GM19351 (cell line): ENCODE results near the gene ANKRD49.
"Not testable (repeated sequence)": the region's sequence is repeated elsewhere in the genome, so short reads cannot be mapped to it uniquely, and the experiment has no call there.

Experiments used
- ATAC-seq: cut with Tn5 transposase; IDR thresholded peaks from one replicate; pipeline ENCODE4 v1.9.1; 2021; ENCODE audit warnings: mild to moderate bottlenecking, moderate library complexity; ENCODE audit not compliant: unreplicated experiment

ANKRD49 gene

DNA sequence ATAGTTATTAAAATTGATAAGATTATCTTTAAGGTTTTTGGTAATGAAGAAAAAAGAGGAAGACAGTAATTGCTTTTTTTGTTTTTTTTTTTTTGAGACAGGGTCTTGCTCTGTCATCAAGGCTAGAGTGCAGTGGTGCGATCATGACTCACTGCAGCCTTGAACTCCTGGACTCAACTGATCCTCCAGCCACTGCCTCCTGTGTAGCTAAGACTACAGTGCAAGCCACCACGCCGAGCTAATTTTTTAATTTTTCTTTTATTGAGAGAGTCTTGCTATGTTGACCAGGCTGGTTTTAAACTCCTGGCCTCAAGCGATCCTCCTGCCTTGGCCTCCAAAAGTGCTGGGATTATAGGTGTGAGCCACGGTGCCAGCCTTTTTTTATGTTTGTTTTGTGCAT is 12.7 kb downstream of the ANKRD49 start:
- ATAC-seq, result not testable (repeated sequence)

DNA sequence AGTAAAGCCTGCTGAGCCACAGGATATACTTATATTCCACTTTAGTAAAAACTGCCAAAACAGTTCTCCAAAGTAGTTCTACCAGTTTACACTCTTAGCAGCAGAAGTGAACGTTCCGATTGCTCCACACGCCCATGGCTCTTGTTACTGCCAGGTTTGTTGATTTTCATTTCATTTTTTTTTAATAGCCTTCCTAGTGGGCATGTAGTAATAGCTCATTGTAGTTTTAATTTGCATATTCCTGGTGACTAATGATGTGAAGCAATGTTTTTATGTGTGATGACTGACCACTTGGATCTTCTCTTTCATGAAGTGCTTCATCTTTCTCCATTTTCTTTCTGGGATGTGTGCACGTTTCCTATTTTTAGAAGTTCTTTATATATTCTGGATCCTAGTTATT is 13.7 kb downstream of the ANKRD49 start:
- no peak for ATAC-seq

DNA sequence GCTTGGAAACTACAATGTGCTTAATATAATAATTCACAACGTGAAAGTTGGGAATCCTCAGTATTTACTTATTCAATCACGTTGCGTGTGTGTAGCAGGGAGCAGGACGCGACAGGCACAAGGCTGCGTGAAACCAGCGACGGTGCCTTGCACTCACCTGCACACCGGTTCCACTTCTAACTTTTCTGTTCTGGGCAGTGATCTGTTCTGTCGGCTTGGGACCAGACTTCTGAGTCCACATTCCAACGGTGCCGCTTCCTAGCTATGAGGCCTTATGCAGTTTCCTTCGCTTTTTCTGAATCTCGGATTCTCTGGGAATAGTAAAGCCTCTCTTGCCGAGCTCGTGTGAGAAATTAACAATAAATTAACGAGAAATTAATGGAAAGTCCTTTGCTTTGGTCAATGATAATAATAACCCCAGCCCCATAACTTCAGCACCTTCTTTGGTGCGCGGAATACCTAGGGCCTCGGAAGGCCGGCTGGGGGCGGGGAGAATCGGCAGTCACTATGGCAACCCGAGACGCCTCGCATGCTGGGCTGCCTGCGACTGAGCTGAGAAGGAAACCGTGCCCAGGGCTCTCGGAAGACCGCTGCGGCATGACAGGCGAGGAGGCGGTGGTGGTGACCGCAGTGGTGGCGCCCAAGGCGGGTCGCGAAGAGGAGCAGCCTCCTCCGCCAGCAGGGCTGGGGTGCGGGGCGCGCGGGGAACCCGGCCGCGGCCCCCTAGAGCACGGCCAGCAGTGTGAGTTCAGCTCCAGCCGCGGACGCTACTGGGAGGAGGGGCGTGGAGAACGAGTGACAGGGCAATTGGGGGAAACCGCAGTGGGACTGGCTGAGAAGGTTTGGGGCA is 18.4 kb downstream of the ANKRD49 start, which contains the start of gene C11orf97:
Gene C11orf97, plus strand, starts transcription at position 530 of the 850 bp plus-strand sequence. Its CDS starts 68 bp downstream, at position 598.
- ATAC-seq, result peak; percentile 85

DNA sequence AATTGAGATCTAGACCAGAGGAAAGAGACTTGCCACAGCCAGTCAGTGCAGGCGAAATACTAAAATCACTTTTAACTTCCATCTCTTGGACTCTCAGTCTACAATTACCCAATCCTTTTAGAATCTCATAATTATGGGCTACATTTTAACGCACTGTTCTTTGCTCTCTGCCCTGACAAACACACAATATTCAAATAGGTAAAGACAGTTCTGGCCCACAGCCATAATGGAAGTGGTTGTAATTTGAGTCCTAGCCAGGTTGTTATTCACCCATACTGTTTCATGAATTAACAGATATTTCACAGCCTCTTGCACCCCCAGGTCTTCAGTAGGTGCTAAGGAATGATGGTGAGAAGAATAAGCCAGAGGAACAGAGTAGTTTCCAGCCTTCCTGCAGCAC is 19.3 kb downstream of the ANKRD49 start:
- ATAC-seq, result no peak

DNA sequence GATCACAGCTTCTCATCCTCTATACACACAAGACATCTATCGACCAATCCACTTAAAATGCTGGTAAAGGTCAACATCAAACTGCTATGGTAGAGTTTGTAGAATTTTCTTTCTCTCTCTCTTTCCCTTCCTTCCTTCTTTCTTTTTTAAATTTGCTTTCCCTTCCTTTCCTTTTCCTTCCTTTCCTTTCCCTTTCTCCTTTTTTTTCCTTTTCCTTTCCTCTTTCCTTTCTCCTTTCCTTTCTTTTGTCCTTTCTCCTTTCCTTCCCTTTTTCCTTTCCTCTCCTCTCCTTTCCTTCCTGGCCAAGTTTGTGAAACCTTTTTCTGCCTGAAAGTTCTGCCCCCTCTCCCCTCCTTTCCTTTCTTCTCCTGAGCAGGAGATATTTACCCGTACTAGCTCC is 21.6 kb downstream of the ANKRD49 start:
- ATAC-seq, result no peak

DNA sequence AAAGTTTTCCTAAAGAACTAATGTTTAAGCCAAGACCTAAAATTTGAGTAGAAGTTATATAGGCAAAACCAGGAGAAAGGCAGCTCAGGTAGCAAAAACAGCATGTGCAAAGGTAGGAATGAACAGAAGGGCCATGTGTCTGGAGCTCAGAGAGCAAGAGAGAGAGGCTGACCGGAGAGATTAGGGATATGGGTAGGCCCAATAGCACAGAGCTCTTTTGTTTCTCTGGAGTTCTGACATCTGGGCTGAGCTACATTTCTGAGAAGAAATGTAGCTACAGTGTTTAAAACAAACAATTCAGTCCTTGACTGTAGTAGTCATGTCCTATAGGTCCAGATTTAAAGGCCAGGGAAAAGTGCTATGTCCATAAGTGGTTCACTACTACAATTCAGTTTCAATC is 22.9 kb downstream of the ANKRD49 start:
- no peak for ATAC-seq

DNA sequence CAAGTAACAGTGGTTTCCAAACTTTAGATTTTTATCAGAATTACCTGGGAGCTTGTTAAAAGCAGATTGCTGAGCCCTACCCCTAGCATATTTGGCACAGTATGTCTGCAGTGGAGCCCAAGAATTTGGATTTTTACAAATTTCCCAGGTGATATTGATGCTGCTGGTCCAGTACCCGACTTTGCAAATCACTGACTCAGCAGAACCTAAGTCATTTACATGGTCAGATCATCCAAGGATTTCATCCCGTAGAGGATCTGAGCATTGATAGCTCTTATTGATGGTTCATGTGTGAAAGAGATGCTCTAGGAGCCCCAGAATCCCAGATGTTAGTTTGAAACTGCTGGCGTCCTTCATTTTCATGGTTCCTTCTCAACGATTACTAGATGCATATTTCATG is 24.5 kb downstream of the ANKRD49 start:
- ATAC-seq, result no peak

DNA sequence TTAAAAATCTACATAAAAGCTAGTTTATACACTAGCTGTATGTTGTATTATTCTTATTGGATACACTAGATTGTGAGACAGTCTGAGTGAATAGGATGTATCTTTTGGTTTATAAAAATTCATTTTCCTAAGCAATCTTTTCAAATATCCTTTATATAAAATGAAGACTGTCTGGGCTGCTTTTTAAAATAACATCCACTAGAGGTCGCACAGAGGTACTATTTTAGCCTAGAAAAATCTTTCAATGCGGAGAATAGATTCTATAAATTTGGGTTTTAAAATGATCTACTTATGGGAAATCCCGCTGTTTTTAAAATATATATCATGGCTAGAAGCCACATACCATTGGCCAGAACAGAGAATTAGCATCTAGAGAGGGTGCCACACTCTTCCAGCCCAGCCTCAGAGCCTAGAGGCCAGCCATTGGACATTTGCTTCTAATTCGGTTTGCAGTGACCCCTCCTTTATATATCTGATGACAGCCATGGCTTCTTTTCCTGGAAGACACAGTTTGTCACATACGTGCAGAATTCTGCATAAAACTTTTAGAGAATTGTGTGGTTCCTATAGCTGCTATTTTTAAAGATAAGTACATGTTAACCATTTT is 25.8 kb downstream of the ANKRD49 start:
- ATAC-seq, result peak; percentile 61

DNA sequence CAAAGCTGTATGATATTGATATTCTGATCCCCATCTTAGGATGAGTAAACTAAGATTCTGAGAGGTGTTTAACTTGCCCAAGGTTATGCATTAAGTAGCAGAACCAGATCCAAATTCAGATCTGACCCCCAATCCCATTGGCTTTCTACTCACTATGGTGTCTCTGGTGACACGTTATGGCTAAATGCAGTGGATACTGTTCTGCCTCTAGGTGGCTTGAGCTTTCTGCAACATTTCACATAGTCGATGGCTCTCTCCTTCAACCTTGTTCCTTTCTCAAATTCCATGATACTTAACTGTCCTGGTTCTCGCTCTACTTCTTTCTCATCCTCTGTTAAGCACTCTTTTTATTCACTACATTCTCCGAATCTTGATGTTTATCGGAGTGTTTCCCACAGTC is 27.9 kb downstream of the ANKRD49 start:
- no peak for ATAC-seq

DNA sequence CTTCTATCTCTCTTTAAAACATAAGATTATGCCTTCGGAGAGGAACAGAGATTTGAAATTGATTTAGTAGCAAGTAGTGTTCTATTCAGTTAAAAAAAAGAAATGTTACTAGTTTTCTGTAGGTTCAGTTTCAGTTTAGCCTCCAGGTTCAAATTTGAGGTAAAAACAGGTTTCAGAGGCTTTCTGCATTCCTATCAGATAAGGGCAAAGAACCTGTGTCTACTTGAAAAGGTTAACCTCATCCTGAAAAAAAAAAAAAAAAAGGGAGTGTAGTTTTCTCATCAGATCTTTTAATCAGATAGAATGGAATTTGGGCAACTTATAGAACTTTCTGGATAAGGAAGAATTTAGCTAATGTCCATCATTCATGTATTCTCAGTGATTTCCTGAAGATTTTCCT is 30.6 kb downstream of the ANKRD49 start:
- no peak for ATAC-seq

DNA sequence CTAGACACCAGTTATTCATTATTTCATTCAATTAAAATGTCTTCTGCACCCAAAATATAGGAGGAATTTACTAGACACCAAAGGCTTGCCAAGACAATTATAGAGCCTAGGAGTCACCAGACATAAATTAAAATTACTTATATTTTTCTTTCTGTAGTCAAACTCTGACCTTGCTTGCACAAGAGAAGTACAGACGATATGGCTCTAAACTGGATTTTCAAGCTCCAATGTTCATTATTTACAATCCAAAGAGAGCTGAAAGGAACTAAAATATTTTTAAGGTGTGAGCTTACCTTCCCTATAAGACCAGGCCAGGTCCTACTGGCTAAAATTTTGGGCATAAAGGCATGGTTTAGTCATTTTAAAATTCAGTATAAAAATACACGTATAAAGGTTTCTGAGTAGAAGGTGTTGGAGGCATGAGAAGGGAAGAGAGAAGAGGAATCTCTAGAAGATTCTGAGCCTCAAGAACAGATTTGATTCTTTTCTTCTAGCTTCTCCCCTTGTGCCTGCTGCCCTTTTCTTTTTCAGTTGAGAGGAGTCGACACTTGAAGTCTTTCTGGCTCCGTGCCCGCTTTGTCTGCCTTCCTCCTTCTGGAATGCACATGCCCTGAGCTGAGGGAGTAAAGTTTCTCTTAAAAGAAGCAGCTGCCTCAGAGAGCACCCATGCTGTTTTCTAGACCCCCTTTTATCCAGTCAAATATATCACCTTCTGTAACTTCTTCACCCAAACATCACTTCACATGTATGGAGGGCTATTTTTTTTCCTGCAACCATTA is 32.0 kb downstream of the ANKRD49 start:
- no peak for ATAC-seq

DNA sequence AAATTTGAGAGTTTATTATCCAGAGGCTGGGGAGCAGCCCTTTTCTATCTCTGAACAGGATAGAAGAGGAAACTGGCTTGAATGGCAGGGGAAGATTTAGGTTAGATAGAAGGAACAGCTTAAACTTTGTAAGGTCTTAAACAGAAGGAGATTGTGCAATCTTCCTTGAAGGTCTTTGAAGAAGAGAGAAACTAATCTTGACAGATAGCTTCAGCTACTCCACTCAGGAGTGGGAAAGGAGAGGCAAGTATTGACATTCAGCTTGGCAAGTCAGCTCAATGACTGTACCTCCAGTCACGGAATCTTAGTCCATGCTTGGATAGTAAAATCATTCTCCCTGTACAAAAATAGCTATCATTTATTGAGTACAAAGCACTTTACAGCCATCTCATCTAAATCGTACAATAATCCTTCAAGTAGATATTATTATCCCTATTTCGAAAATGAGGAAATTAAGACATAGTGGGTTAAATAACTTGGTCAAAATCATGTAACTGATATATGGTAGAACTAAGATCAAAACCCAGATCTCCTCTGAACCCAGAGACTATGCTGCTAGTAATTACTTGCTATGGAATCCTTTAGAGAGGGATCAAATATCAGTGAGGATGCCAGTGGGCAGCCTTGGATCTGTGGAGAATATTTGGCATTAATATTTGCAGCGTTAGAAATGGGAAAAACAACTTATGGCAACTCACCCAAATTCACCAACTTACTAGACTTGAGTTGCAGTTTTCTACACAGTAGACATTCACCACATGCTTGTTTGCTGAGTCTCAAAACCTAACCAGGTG is 33.1 kb downstream of the ANKRD49 start:
- ATAC-seq, result no peak

DNA sequence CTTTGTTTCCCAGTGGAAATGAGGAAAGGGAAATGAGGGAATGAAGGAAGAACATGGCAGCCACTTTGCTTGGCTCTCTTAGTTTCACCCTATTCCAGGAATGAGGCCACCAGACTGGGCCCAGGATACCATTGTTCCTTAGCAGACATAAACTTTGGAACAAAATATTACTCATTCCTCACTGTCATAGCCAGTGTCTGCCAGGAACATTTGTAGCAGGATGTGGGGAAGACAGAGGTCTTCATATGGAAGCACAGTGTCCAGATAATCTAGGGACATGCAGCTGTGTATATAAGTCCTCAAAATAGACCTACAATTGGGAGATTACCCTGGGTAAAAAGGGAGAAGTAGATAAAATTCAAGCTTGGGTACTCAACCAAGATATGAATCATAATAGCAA is 34.8 kb downstream of the ANKRD49 start:
- no peak for ATAC-seq

DNA sequence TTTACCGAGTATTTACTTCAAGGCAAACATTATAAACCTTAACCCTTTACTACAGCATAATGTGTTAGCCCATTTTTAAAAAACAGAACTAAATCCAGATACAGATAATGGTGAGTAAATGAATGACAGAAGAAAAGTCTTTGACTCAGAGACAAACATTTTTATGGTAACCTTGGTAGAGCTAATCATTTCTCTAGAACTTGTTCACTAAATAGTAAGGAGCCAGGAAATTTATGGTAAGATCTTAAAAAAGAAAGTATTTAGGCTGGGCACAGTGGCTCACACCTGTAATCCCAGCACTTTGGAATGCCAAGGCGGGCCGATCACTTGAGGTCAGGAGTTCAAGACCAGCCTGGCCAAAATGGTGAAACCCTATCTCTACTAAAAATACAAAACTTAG is 38.4 kb downstream of the ANKRD49 start:
- no peak for ATAC-seq

DNA sequence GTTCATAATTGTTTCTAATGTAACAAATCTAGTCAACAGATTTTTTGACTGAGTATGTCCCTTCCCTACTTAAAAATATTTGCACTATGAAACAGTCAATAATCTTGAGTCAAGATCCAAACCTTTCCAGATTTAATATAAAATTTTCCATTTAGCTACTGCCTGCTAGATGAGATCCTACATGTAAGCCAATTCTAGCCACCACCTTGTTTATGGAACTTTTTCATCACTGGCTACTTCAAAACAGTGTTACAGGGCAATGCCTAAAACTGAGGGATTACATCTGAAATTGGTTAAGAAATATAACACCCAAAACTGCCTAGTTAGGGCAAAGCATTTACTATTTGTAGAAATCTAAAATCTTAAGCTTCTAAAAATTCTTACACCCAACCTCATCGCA is 39.4 kb downstream of the ANKRD49 start:
- ATAC-seq, result no peak

DNA sequence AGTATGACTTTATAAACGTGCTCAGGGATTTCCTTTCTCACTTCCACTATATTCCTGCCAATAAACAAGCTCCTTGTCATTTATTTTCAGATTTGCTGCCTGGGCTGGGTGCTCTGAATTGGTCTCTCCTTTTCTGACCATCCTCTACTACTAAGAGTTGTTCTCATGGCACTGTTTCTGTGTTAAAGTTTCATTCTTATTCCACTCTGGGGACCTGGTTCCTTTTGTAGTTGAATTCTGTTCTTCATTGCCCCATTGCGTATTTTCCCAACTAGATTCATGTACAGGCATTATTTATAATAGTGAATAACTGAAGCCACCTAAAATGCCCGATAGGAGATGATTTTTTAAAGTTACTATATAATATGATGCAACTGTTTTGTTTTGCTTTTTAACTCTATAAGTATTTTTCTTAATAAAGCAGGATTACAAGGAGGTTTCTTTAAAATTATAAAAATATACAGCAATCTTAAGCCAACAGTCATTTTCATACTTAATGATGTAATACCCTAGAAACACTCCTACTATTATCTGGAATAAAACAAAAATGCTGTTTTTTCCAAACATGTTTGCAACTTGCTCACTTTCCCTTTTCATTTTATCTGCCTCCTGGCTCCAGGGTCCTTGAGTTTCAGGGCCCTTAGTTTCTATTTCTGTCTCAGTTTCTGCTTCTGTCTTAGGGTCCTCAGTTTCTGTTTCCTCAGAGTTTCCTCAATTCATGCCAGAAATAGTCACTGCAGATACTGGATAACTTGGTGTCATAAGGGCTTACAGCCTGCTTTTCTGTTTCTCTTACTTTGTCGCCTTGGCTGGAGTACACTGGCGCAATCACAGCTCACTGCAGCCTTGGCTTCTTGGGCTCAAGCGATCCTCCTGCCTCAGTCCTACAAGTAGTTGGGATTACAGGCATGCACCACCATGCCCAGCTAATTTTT is 40.2 kb downstream of the ANKRD49 start:
- no peak for ATAC-seq

DNA sequence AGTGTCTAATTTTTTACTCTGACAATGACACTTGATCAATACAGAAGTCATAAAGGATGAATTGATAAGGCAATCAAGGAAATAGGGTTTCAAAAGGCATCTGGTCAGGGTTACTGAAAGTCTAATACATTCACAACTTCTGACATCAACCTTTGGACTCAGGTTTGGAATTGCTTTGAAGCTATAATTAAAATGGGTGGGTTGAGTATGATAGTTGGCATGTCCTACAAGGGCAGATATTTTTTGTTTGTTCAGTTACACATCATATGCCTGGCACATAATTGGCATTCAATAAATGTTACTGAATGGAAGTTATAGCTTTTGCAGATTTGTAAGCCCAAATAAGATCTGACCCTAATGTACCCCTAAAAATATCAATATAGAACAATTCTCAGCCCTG is 42.6 kb downstream of the ANKRD49 start:
- ATAC-seq, result no peak

DNA sequence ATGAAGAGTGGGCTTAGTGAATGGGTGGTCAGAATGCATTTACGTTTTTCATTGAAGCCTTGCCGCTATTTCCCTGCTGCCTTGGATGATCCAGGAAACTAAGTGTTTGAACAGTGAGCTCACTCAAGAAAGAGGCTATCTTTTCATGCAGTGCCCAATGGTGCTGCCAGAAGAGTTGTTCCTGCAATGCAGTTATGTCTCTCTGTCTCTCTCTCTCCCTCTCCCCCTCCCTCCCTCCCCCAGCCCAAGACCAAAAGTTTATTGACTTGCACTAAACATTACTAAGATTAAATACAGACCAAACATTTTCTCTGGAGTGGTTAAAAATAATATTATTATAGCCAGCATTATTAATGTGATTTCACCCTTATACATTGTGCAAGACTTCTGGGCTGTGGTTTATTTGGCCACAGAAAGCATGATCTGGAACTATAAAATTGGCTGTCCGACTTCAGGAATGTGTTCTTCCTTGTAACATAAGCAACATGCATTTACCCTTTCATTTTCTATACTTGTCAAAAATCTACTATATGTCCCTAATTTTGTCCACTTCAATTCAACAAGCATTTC is 43.3 kb downstream of the ANKRD49 start:
- no peak for ATAC-seq

DNA sequence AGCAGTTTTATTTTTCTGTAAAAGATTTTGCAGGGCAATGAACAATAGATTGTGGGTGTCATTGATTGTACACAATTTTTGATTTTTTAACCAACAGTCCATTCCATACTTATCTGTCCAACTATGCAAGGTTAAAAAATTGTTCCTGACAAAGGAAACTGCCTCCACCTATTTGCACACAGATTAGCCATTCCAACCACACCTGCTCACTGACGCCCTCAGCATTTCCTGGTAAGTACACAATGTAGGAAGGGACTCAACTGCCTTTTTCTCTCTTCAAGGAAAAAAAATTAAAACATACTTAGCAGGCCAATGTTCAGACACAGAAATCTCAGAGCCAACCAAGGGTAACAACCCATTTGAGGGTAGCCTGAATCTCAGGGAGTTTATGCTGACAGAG is 45.6 kb downstream of the ANKRD49 start:
- no peak for ATAC-seq
